Measurements from ENCODE around the gene GRM2. TPM values are rescaled to one million over a fixed set of nuclear protein-coding genes. Genes with fewer than 3 reads are reported as not detected.
A peak's percentile ranks its signal among the peaks of the same experiment; 100 is the strongest.

Gene GRM2
- total and polyA plus RNA-seq, 2 donors (not counting 1 experiment from before 2014, with no cell fraction given) = under 0.01 to 0.06 TPM

DNA sequence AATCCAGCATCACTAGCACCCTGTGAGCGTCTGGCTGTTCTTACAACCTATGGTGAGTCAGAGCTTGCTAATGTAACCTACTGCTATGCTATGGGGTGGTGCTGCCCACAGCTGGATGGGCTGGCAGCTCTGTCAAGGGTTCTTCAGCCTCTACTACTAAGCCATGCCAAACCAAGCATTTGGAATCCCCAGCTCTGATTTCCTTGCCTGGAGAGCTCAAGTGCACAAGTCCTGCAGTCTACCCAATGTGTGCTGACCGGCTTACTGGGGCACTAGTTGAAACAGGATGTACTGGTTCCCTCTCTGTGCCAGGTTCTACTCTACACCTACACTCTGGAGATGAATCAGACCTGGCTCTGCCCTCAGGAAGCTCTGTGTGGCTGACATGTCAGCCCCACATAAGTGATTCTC lies 31.7 kb upstream of the GRM2 start:
- no peak overlapping the region for H3K9ac ChIP-seq (ENCODE audit: insufficient read depth, low read length)
- H3K4me3 ChIP-seq (replicated peaks in 1 of 4; ENCODE audit: control extremely low read depth in 1 of 4, insufficient read depth in 1 of 4, low read depth in 3 of 4, low read length in 4 of 4) = no peak overlapping the region
- H3K4me2 ChIP-seq (ENCODE audit: extremely low read depth, insufficient read depth, low read length) = no peak overlapping the region
- H2AFZ ChIP-seq (ENCODE audit: low read length) = no peak overlapping the region
- TF ChIP-seq CTCF (conservative IDR thresholded peaks at IDR 0.05 in 1 of 2, IDR thresholded peaks at IDR 0.05 in 1 of 2; ENCODE audit: low read depth in 1 of 2, low read length in 2 of 2) = no peak
- no peak for TF ChIP-seq EZH2 (IDR thresholded peaks at IDR 0.05; ENCODE audit: low read length, missing control alignments)
- H3K36me3 ChIP-seq (ENCODE audit: control insufficient read depth, insufficient read depth, low read length) = peaks cover 2% of the 10 kb centered on the region
- no peaks in the 10 kb centered on the region for H3K9me3 ChIP-seq (ENCODE audit: control insufficient read depth, insufficient read depth, low read depth, low read length)
- no peaks in the 10 kb centered on the region for H4K20me1 ChIP-seq (ENCODE audit: control insufficient read depth, extremely low read depth, insufficient read depth, low read length)
- H3K27ac ChIP-seq (ENCODE audit: insufficient read depth, low read length) = no peak overlapping the region
- no peaks in the 10 kb centered on the region for H3K27me3 ChIP-seq (ENCODE audit: control insufficient read depth, insufficient read depth, low read length)
- H3K4me1 ChIP-seq (ENCODE audit: control insufficient read depth, extremely low read depth, insufficient read depth, low read length) = peaks cover 11% of the 10 kb centered on the region
- peak; percentile 37 to 68 for DNase-seq (ENCODE audit: low read depth in 2 of 2)
- no peaks in the 10 kb centered on the region for H3K79me2 ChIP-seq (ENCODE audit: control insufficient read depth, insufficient read depth, low read length)

DNA sequence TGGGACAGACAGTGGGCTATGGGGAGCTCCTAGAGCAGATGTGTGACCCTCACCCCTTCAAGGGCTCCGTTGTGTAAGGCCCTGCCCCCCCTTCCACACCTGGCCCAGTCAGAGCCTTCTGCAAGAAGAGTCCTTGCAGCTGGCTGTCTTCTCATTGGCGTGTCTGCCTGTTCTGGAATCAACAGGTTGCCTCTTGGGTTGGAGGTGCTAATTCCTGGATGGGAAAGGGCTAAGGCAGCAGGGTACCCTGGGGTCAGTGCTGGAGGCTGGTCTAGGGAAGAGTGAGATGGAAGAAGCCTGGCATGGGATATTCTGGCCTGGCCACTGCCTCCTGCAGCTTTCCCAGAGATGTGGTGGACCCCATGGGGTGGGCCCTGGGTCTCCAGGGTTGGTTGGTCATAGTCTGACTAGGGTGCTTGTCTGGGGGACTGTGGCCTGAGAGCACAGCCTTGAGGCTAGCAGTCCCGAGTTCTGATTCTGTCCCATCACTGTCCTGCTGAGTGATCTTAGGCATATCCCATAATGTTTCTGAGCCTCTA lies 30.7 kb upstream of the GRM2 start:
- no peak for TF ChIP-seq EZH2 (IDR thresholded peaks at IDR 0.05; ENCODE audit: low read length, missing control alignments)
- Histone ChIP-seq H2AFZ (ENCODE audit: low read length) (no peak overlapping the region), H3K4me2 (ENCODE audit: extremely low read depth, insufficient read depth, low read length) (no peak overlapping the region), H3K4me3 (replicated peaks in 1 of 4; ENCODE audit: control extremely low read depth in 1 of 4, insufficient read depth in 1 of 4, low read depth in 3 of 4, low read length in 4 of 4) (no peak overlapping the region), H3K27ac (ENCODE audit: insufficient read depth, low read length) (no peak overlapping the region), H3K27me3 (ENCODE audit: control insufficient read depth, insufficient read depth, low read length) (no peaks in the 10 kb centered on the region), H3K4me1 (ENCODE audit: control insufficient read depth, extremely low read depth, insufficient read depth, low read length) (peaks cover 5% of the 10 kb centered on the region), H3K36me3 (ENCODE audit: control insufficient read depth, insufficient read depth, low read length) (peaks cover 2% of the 10 kb centered on the region), H3K9me3 (ENCODE audit: control insufficient read depth, insufficient read depth, low read depth, low read length) (no peaks in the 10 kb centered on the region), H3K79me2 (ENCODE audit: control insufficient read depth, insufficient read depth, low read length) (no peaks in the 10 kb centered on the region), H3K9ac (ENCODE audit: insufficient read depth, low read length) (no peak overlapping the region), H4K20me1 (ENCODE audit: control insufficient read depth, extremely low read depth, insufficient read depth, low read length) (no peaks in the 10 kb centered on the region)
- DNase-seq (ENCODE audit: low read depth in 2 of 2) = no peak

DNA sequence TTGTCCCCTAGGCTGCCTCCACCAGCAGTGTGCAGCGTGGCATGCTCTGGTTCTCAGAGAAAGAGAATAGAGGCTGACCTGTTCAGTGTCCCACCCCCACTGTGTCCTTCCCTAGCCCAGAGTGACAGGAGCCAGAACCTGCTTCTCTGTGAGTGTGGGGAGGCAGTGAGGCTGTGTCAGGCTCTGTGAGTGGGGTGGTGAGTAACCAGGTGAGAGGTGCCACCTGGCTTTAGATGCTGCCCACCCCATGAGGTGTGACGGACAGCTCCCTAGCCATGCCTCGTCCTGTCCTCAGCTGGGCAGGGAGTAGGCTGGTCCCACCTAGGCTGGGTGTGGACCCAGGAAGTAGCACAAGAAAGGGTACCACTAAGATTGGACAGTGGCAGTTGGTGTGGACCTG lies 29.5 kb upstream of the GRM2 start:
- H2AFZ ChIP-seq (ENCODE audit: low read length) = no peak overlapping the region
- no peak overlapping the region for H3K27ac ChIP-seq (ENCODE audit: insufficient read depth, low read length)
- H3K79me2 ChIP-seq (ENCODE audit: control insufficient read depth, insufficient read depth, low read length) = no peaks in the 10 kb centered on the region
- no peak overlapping the region for H3K9ac ChIP-seq (ENCODE audit: insufficient read depth, low read length)
- no peak overlapping the region for H3K4me2 ChIP-seq (ENCODE audit: extremely low read depth, insufficient read depth, low read length)
- peaks cover under 1% of the 10 kb centered on the region for H3K4me1 ChIP-seq (ENCODE audit: control insufficient read depth, extremely low read depth, insufficient read depth, low read length)
- TF ChIP-seq CTCF (conservative IDR thresholded peaks at IDR 0.05 in 1 of 2, IDR thresholded peaks at IDR 0.05 in 1 of 2; ENCODE audit: low read depth in 1 of 2, low read length in 2 of 2) (no peak), EZH2 (IDR thresholded peaks at IDR 0.05; ENCODE audit: low read length, missing control alignments) (no peak)
- no peaks in the 10 kb centered on the region for H3K27me3 ChIP-seq (ENCODE audit: control insufficient read depth, insufficient read depth, low read length)
- no peak for DNase-seq (ENCODE audit: low read depth in 2 of 2)
- H3K4me3 ChIP-seq (replicated peaks in 1 of 4; ENCODE audit: control extremely low read depth in 1 of 4, insufficient read depth in 1 of 4, low read depth in 3 of 4, low read length in 4 of 4) = no peak overlapping the region
- H4K20me1 ChIP-seq (ENCODE audit: control insufficient read depth, extremely low read depth, insufficient read depth, low read length) = no peaks in the 10 kb centered on the region
- H3K9me3 ChIP-seq (ENCODE audit: control insufficient read depth, insufficient read depth, low read depth, low read length) = no peaks in the 10 kb centered on the region
- H3K36me3 ChIP-seq (ENCODE audit: control insufficient read depth, insufficient read depth, low read length) = peaks cover 2% of the 10 kb centered on the region

Data from fibroblast of lung (primary cell).